Mucosa of descending colon (tissue), 3 donors: Measurements from ENCODE around the gene DYDC2. TPM values are rescaled to one million over a fixed set of nuclear protein-coding genes. Genes with fewer than 3 reads are reported as not detected.

Experiments
- ATAC-seq: fragments of 200-7000 bp; cut with Tn5 transposase; one replicate; pipeline ENCODE4 v1.9.1; 2020; ENCODE audit warnings: mild to moderate bottlenecking, moderate library complexity
- DNase-seq, 3 donors: peaks; one replicate each; pipeline ENCODE4 v3.0.0-alpha.2; 2020
- H3K36me3 ChIP-seq: fragments of 200-600 bp; one replicate; pipeline ENCODE4 v1.8.0; 2021; ENCODE audit warnings: low read depth, mild to moderate bottlenecking
- H3K4me1 ChIP-seq: fragments of 200-600 bp; one replicate; pipeline ENCODE4 v1.8.0; 2021; ENCODE audit warnings: low read depth, mild to moderate bottlenecking
- H3K4me3 ChIP-seq: fragments of 200-600 bp; one replicate; pipeline ENCODE4 v1.8.0; 2021; ENCODE audit warnings: mild to moderate bottlenecking
- H3K9me3 ChIP-seq: fragments of 200-600 bp; one replicate; pipeline ENCODE4 v1.8.0; 2021; ENCODE audit warnings: mild to moderate bottlenecking
- intact Hi-C, 2 donors: fragments of 100-400 bp; cut with DNase I in 1 of 2; cut with micrococcal nuclease in 1 of 2; formaldehyde crosslinking; loops; one replicate each; pipeline versions ENCODE4 v1.11.0 to v1.11.1; 2022; cut with DNase I, micrococcal nuclease
- total RNA-seq, 3 donors: library from RNA; stranded (reverse); fragmentation: NEBNext Ultra II Directional in 2 of 3; extraction: Animal tissue kit (Norgen Biotek cat#: 25700) in 2 of 3; gene quantifications; one replicate each; pipeline versions ENCODE4 v1.2.1 to v1.2.4, GENCODE V29; 2021 to 2023
- TF ChIP-seq, protein P1 (sequence below): fragments of 200-600 bp; IDR thresholded peaks from one replicate; pipeline ENCODE4 v1.8.0; 2022; ENCODE audit warnings: antibody characterized with exemption, mild to moderate bottlenecking
- donor health status: DM: no; HTN: no; CAD: no; lungs with moderate emphysema.
- donor health status: DM: no; HTN: no; CAD: no.
- donor health status: DM: no; HTN: yes; CAD: no.

DYDC2 gene
- total RNA-seq, 3 donors from 2014 or later: not detected

DNA sequence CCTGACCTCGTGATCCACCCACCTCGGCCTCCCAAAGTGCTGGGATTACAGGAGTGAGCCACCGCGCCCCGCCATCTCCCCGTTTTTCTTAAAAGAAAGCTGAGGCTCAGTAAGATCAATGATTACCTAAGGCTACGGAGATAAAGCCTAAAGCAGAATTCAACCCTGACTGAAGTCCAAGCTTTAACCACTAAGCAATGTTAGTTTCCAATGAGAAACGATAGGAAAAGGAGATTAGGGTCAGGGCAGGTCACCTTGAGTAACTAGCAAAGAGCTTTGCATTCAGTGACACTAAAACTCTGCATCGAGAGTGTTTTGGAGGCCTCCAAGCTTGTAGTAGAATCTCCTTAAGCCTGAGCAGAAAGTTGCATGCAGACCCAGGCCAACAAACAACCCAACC is 34.2 kb downstream of the DYDC2 start:
- intact Hi-C loops: no loop called here
- no peaks in the 10 kb centered on the region for H3K9me3 ChIP-seq
- H3K4me3 ChIP-seq: no peak overlapping the region
- TF ChIP-seq, protein P1, sequence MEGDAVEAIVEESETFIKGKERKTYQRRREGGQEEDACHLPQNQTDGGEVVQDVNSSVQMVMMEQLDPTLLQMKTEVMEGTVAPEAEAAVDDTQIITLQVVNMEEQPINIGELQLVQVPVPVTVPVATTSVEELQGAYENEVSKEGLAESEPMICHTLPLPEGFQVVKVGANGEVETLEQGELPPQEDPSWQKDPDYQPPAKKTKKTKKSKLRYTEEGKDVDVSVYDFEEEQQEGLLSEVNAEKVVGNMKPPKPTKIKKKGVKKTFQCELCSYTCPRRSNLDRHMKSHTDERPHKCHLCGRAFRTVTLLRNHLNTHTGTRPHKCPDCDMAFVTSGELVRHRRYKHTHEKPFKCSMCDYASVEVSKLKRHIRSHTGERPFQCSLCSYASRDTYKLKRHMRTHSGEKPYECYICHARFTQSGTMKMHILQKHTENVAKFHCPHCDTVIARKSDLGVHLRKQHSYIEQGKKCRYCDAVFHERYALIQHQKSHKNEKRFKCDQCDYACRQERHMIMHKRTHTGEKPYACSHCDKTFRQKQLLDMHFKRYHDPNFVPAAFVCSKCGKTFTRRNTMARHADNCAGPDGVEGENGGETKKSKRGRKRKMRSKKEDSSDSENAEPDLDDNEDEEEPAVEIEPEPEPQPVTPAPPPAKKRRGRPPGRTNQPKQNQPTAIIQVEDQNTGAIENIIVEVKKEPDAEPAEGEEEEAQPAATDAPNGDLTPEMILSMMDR: no peak
- ATAC-seq (no peak), DNase-seq (no peak)
- no peaks in the 10 kb centered on the region for H3K36me3 ChIP-seq
- no peaks in the 10 kb centered on the region for H3K4me1 ChIP-seq

GRCh38 chr10:80392250-80392649 is 35.7 kb downstream of the DYDC2 start:
- intact Hi-C loops: no loop called here
- Histone ChIP-seq H3K9me3 (no peaks in the 10 kb centered on the region), H3K4me1 (no peaks in the 10 kb centered on the region), H3K36me3 (no peaks in the 10 kb centered on the region), H3K4me3 (no peak overlapping the region)
- DNase-seq (no peak), ATAC-seq (no peak)
- TF ChIP-seq, protein P1: no peak

GRCh38 chr10:80394358-80394916 is 37.9 kb downstream of the DYDC2 start:
- Histone ChIP-seq H3K9me3 (no peaks in the 10 kb centered on the region), H3K36me3 (no peaks in the 10 kb centered on the region), H3K4me3 (no peak overlapping the region), H3K4me1 (no peaks in the 10 kb centered on the region)
- ATAC-seq (no peak), DNase-seq (no peak)
- intact Hi-C loops: no loop called here
- TF ChIP-seq, protein P1: no peak

DNA sequence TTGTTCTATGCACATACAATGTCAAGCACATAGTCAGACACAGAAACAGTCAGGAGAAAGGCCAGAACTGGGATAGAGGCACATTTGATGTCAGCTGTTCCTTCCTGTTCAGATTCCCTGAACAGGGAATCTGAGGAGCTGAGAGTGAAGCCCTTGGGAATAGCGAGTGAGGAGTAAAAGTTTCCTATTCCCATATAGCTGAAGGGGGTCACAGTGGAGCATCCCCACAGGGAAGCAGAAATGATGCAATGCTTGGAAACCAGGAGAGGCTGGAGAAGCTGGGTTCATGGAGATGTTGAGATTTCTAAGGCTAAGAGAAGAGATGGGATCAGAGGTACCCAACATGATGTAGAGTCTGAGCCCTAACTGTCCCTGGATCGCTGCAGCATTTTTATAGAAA is 40.4 kb downstream of the DYDC2 start:
- Histone ChIP-seq H3K4me3 (no peak overlapping the region), H3K9me3 (no peaks in the 10 kb centered on the region), H3K36me3 (no peaks in the 10 kb centered on the region), H3K4me1 (no peaks in the 10 kb centered on the region)
- DNase-seq (no peak), ATAC-seq (no peak)
- intact Hi-C loops: no loop called here
- TF ChIP-seq, protein P1: no peak

- ATAC-seq (no peak), DNase-seq (no peak)
- H3K4me3 ChIP-seq: no peak overlapping the region
- H3K9me3 ChIP-seq: no peaks in the 10 kb centered on the region
- no peaks in the 10 kb centered on the region for H3K36me3 ChIP-seq
- TF ChIP-seq, protein P1: no peak
- intact Hi-C loops: no loop called here
- H3K4me1 ChIP-seq: no peaks in the 10 kb centered on the region
Measured at GRCh38 chr10:80400136-80400804, 43.7 kb downstream of the DYDC2 start.
